ENCODE data around the gene DAD1.
A peak's percentile ranks its signal among the peaks of the same experiment; 100 is the strongest.
"Not testable (repeated sequence)": the region's sequence is repeated elsewhere in the genome, so short reads cannot be mapped to it uniquely, and the experiment has no call there.

Gene DAD1

DNA sequence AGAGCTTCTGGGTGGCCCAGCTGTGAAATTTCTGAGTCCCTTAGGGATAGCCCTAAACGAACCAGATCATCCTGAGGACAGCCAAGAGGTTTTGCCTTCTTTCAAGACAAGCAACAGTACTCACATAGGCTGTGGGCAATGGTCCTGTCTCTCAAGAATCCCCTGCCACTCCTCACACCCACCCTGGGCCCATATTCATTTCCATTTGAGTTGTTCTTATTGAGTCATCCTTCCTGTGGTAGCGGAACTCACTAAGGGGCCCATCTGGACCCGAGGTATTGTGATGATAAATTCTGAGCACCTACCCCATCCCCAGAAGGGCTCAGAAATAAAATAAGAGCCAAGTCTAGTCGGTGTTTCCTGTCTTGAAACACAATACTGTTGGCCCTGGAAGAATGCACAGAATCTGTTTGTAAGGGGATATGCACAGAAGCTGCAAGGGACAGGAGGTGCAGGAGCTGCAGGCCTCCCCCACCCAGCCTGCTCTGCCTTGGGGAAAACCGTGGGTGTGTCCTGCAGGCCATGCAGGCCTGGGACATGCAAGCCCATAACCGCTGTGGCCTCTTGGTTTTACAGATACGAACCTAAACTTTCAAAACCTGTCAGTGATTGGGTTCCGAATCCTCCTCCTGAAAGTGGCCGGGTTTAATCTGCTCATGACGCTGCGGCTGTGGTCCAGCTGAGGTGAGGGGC is 38.9 kb downstream of the DAD1 start:
- DNase-seq, result no peak

DNA sequence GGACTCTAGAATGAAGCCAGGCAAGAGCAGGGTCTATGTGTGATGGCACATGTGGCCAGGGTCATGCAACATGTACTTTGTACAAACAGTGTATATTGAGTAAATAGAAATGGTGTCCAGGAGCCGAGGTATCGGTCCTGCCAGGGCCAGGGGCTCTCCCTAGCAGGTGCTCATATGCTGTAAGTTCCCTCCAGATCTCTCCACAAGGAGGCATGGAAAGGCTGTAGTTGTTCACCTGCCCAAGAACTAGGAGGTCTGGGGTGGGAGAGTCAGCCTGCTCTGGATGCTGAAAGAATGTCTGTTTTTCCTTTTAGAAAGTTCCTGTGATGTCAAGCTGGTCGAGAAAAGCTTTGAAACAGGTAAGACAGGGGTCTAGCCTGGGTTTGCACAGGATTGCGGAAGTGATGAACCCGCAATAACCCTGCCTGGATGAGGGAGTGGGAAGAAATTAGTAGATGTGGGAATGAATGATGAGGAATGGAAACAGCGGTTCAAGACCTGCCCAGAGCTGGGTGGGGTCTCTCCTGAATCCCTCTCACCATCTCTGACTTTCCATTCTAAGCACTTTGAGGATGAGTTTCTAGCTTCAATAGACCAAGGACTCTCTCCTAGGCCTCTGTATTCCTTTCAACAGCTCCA is 39.6 kb downstream of the DAD1 start:
- DNase-seq, result no peak

DNA sequence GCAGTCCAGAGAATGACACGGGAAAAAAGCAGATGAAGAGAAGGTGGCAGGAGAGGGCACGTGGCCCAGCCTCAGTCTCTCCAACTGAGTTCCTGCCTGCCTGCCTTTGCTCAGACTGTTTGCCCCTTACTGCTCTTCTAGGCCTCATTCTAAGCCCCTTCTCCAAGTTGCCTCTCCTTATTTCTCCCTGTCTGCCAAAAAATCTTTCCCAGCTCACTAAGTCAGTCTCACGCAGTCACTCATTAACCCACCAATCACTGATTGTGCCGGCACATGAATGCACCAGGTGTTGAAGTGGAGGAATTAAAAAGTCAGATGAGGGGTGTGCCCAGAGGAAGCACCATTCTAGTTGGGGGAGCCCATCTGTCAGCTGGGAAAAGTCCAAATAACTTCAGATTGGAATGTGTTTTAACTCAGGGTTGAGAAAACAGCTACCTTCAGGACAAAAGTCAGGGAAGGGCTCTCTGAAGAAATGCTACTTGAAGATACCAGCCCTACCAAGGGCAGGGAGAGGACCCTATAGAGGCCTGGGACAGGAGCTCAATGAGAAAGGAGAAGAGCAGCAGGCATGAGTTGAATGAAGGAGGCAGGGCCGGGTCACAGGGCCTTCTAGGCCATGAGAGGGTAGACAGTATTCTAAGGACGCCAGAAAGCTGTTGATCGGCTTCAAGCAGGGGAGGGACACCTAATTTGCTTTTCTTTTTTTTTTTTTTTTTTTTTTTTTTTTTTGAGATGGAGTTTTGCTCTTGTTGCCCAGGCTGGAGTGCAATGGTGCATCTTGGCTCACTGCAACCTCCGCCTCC is 40.9 kb downstream of the DAD1 start:
- no peak for DNase-seq

DNA sequence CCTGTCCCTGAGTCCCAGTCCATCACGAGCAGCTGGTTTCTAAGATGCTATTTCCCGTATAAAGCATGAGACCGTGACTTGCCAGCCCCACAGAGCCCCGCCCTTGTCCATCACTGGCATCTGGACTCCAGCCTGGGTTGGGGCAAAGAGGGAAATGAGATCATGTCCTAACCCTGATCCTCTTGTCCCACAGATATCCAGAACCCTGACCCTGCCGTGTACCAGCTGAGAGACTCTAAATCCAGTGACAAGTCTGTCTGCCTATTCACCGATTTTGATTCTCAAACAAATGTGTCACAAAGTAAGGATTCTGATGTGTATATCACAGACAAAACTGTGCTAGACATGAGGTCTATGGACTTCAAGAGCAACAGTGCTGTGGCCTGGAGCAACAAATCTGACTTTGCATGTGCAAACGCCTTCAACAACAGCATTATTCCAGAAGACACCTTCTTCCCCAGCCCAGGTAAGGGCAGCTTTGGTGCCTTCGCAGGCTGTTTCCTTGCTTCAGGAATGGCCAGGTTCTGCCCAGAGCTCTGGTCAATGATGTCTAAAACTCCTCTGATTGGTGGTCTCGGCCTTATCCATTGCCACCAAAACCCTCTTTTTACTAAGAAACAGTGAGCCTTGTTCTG is 41.6 kb downstream of the DAD1 start:
- DNase-seq, result no peak

DNA sequence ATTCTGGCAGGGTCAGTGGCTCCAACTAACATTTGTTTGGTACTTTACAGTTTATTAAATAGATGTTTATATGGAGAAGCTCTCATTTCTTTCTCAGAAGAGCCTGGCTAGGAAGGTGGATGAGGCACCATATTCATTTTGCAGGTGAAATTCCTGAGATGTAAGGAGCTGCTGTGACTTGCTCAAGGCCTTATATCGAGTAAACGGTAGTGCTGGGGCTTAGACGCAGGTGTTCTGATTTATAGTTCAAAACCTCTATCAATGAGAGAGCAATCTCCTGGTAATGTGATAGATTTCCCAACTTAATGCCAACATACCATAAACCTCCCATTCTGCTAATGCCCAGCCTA is 42.3 kb downstream of the DAD1 start:
- DNase-seq, result no peak

DNA sequence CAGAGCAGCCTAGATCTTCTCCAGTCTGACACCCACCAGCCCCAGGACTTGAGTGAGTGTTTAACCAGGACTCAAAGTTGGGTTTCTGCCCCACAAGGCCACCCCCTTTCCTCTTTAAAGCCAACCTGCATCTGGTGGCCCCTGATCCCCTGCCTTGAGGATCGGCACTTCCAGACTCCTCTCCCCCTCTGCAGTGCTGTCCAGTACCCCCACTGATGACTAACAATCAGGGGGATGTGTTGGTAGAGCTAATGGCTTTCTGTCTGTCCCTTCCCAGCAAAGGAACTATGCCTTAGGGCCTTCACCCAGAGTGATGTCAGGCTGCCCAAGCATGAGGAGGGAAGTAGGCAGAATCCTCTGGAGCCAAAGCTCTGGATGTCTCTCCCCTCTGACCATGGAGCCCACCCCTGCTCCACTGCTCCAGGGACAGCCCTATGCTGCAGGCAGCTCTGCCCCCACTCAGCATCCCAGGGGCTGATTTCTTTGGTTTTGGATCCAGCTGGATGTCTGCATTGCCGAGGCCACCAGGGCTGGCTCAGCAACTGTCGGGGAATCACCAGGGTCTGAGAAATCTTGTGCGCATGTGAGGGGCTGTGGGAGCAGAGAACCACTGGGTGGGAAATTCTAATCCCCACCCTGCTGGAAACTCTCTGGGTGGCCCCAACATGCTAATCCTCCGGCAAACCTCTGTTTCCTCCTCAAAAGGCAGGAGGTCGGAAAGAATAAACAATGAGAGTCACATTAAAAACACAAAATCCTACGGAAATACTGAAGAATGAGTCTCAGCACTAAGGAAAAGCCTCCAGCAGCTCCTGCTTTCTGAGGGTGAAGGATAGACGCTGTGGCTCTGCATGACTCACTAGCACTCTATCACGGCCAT is 42.9 kb downstream of the DAD1 start:
- no peak for DNase-seq

DNA sequence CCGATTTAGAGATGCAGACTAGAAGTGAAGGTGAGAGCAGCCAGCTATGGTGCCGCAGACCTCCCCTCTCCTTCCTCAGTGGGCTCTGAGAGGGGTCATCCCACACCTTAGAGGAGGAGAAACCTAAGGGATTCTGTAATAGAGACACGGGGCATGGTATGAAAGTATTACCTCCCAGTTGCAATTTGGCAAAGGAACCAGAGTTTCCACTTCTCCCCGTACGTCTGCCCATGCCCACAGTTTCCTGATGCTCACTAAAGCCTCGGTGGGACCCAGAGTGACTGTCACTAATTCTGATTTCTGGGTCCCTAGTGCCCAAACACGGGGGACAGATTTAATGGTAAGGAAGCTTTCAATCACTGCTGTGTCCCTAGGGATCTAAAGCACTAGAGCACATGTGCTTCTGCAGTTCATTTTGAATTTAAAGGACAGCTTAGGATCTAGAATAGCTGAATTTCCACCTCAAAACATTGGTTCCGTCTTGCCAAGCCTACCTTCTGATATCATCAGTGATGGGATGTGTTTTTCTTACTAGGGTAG is 44.1 kb downstream of the DAD1 start:
- DNase-seq, result no peak

DNA sequence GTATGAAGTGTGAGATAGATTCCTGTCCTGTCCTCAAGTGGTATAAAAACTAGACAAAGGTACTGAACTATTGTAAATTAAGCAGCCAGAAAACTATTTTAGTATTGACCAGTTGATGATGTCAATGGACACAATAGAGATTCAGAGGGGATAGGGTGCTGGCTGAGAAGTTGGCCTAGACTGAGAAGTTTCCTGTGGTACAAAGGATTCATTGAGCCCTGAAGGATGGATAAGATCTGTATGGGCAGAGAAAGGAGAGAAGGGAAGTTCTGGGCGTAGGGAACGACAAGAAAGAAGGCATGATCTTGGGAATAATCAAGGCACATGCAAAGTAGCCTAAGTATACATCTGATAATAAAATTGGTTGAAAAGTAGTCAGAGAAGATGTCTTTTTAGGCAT is 44.6 kb downstream of the DAD1 start:
- no peak for DNase-seq

DNA sequence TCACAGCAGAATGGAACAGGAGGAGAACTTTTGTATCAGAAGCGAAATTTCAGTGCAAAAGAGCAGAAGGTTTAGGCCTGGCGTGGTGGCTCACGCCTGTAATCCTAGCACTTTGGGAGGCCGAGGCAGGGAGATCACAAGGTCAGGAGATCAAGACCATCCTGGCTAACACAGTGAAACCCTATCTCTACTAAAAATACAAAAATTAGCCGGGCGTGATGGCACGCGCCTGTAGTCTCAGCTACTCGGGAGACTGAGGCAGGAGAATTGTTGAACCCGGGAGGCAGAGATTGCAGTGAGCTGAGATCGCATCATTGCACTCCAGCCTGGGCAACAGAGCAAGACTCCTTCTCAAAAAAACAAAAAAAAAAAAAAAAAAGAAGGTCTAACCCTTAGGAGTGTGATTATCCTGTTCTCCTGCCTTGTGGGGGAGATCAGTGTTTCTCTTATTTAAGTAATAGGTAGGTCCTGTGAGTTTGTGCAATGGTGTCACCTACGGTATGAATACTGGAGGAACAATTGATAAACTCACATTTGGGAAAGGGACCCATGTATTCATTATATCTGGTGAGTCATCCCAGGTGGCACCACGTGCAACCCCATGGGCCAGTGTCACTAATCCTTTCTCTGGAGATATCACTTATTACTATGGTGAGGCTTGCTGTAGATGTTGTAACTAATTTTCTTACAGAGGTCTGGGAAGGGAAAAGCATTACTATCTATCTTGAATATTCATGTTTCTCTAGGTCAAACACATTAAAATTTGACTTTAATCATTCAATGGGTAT is 45.3 kb downstream of the DAD1 start:
- DNase-seq, result not testable (repeated sequence)

DNA sequence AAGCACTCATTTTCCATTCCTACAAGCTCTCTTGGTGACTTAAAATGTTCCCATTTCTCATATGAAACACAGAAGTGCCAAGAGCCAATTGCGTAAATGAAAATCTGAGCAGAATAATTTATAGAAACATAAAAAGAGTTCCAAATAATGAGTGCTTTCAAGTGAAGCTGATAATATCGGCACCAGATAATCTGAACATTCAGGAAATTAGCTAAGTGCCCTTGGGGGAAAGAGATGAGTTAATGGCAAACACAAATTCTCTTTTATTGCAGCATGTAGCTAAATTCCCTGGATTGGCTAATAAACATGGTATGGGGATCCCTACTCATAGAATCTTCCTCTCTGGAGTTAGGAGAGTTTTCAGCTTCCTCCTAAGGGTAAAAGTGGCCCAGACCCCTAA is 46.7 kb downstream of the DAD1 start:
- no peak for DNase-seq

DNA sequence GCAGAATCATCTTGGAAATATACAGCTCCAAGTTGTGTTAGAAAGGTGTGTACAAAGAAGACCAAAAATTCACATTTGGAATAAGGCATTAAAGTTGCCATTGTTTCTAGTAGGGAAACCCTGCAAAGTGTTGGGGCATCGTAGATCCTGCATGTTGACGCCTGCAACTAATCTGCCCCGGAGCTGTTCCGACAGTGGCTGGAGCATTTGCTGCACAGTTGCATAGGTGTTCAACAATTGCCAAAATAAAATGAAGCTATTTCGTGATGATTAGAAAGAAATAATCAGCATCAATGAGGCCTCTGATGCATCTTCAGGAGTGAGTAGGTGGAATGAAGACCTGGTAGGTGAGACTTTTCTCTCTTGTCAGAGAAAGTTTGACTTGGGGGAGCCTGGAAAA is 47.3 kb downstream of the DAD1 start:
- no peak for DNase-seq

DNA sequence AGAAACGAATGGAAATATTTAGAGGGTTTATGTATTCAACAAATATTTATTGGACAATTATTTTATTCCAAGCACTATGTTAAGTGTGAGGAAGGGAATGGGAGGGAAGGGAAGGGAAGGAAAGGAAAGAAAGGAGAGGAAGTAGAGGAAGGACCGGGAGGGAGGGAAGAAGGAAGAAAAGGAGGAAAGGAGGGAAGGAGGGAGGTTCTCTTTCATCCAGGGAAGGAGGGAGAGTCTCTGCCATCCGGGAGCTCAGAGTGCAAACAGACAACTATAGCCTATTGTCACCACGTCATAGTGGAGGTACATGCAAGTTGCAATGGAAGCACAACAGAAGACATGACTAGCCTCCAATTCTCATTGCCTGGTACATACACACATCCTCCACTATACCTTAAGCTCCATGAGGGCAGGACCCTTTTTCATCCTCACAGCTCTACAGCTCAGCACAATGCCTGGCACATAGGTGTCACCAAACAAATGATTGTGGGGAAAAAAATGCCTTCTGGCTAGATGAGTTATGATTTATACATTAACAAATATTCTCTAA is 48.1 kb downstream of the DAD1 start:
- no peak for DNase-seq

DNA sequence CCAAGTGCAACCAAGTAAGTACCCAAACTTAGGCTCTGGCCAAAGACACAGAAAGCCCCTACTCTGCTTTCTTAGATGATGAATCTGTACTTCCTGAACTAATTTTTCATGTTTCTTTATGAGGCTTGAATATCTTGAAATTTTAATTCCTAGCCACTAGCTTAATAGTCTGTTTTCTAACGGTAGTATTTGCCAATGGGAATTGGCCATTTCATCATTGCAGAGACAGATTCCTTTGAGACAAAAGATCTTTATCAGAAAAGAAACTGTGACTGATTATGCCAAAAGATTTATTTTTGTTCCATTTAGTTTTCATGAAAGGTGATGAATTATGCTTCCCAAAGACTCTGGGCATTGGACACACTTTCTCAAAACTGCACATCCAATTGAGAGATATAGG is 48.7 kb downstream of the DAD1 start:
- DNase-seq, result no peak

DNA sequence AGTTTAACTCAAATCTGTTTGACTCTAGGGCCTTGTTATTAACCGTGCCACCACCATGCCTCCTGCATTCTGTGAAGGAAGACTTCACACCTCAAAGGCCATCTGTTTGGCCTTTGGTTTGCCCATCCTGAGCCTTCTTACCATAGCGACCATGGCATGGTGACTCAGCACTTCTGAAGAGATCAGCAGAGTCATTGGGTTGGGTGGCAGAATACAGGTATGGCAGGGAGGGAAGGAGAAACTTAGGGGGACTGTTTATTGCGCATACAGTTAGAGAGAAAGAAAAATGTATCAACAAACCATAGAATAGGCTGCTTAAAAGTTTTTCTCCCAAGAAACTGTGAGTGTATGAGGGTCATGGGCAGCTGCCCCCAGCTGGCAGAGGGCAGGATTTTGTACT is 49.2 kb downstream of the DAD1 start:
- no peak for DNase-seq

DNA sequence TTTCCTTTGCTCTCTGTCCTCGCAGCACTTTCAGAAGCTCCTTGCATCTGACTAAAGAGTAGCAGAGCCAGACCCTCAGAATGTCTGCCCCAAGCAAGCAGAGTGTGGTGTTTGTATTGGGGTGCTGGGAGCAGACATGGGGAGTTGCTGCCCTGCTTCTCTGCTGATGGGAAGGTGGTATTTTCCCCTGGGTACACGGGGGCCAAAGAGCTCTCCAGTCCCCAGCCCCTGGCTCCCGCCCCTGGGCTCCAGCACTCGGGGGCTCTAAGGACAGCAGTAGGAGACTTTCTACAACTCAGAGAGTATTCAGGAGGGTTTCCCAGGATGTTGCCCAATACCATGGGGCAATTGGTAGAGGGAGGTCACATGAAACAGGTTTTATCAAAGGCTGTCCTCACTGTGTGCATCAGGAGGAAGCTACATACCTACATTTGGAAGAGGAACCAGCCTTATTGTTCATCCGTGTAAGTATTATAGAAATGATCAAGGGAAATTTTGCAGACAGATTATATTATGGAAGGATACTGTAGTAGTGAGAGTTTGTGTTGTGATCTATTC is 50.3 kb downstream of the DAD1 start:
- no peak for DNase-seq

DNA sequence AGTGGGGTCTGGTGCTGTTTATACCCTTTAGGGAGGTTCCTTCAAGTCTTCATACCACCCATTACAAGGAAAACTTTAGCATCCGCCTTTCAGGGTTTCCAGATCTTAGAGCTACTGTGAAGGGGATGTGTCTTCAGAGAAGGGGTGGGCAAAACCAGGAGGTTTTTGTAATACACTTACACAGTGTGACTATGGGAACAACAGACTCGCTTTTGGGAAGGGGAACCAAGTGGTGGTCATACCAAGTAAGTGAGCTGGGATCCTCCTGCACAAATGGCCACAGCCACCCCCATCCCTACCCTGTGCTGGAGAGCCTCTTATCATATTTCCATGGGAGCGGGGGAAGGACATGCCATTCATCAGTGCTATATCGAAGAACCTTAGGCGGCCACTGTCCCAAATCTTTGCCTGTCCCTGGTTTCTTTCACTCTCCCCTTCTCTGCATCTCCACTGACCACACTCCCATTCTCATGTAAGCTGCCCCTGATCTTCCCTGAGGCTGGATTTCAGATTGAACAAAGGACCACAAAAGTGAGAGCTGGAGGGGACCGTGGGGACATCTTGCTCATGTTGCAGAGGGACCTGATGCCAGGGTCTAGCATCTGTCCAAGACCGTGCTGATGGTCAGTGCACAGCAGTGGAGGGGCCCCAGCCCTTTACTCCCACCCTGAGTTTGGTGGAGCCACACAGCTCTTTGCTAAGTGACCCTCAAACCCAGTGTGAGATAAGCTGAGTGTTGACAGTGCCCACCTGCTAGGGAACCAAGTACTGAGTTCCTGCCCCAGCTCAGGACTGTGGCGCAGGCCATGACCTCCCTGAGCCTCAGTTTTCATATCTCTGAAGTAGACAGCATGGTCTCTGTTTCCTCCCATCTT is 51.4 kb downstream of the DAD1 start:
- DNase-seq, result no peak

DNA sequence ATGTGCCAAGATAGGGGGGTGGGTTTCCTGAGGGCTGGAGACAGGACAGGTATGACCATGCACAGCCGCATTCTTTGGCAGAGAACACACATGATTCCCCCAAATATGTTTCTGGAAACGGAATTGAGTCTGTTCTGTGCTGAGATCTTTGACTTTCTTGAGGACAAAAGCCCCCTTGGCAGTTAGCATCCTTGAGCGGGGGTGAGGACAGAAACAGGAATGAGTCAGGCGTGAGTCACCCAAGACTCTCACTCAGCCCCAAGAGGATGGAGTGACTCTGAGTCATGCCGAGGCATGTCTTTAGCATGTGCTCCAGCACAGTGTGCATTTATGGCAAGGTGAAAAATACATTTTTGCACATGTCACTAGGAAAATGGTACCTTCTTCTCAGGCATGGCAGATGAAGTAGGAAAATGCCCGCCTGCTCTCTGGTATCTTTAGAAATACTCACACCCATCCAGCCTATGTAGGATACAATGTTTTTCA is 52.1 kb downstream of the DAD1 start:
- peak; percentile 72 for DNase-seq

DNA sequence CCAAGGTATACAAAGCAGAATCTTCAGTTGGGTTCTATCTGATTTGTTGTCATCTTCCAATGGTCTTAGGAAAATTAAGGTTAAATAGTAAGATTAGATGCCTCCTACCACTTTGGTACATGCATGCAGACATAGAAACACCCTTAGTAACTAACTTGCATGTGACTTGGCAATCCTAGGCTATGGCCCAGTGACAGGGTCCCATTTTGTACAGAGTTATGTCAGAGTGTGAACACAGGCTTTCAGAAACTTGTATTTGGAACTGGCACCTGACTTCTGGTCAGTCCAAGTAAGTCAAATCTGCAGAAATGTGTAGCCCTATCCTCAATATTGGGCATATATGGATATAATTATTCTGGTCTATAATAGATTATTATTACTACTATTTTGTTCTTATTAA is 53.1 kb downstream of the DAD1 start:
- no peak for DNase-seq

DNA sequence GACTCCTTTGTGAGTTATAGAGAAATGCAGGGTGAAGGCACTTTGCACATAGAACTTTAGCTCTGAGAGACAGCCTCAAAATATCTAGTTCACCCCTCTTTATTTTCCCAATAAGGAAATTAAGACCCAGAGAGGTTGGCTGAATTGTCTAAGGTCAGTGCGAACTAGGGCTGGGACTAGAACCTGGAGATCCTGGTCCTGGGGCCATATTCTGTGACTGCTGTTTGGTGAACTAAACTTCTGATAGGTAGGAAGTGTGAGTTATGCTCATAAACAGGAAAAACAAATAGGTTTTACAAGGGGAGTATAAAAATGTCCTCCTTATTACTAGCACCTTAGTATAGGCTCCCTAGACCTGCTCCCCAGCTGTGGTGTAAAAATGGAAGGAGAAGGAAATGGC is 53.9 kb downstream of the DAD1 start:
- DNase-seq, result no peak

DNA sequence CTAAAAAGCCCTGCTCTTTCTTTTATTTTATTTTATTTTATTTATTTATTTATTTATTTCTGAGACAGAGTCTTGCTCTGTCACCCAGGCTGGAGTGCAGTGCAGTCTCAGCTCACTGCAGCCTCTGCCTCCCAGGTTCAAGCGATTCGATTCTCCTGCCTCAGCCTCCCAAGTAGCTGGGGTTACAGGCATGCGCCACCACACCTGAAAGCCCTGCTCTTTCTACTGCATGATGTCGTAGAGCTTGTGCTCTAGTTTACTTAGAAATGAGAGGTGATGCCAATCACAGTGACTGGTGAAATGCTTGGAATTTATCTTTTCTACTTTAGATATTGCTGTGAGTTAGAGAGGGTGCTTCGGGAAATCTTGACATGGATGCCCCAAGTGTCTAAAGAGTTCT is 54.5 kb downstream of the DAD1 start:
- DNase-seq, result no peak
